GM21619 (cell line): Measurements from ENCODE around the gene GDPD5.

Source experiments
- ATAC-seq: cut with Tn5 transposase; IDR thresholded peaks from one replicate; pipeline ENCODE4 v1.9.1; 2021; ENCODE audit not compliant: unreplicated experiment

GDPD5 gene

DNA sequence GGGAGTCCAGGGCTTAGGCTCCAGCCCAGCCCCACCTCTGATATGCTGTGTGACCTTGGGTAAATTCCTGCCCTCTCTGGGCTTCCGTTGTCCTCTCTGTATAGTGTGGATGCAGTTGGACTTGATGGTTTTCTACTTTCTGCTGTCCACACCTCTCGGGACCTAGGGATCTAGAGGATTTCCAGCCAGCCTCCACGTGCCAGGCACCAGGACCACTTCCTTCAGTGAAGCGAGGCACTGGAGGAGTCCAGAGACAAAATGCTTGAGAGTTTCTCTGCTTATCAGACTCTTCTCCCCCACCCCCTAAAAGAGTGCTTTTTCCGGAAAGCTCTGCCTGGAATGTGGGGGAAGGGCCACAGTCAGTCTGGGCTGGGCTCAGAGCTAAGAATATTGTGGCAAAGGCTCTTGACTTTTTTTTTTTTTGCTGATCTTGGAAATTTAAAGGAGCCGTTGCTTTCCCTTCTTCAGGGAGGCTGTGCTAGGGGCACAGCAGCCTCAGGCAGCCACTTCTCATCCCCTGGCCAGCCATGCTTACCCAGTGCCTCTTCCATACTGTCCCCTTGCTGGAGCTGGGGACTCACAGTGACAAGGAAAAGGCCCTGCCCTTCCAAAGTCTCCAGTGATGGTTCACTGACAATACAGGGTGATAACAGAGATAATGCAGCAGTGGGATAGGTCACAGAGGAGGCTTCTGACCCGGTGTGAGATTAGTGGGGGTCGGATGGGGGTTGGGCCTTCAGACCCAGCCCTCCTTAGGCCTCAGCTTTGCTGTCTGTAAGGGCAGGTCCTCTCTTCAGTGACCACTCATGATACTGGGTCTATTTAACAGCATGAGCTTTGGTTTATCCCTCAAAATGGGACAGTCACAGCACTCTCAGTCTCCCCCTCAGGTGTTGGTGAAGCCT, 33.5 kb upstream of the GDPD5 start:
- ATAC-seq: no peak

DNA sequence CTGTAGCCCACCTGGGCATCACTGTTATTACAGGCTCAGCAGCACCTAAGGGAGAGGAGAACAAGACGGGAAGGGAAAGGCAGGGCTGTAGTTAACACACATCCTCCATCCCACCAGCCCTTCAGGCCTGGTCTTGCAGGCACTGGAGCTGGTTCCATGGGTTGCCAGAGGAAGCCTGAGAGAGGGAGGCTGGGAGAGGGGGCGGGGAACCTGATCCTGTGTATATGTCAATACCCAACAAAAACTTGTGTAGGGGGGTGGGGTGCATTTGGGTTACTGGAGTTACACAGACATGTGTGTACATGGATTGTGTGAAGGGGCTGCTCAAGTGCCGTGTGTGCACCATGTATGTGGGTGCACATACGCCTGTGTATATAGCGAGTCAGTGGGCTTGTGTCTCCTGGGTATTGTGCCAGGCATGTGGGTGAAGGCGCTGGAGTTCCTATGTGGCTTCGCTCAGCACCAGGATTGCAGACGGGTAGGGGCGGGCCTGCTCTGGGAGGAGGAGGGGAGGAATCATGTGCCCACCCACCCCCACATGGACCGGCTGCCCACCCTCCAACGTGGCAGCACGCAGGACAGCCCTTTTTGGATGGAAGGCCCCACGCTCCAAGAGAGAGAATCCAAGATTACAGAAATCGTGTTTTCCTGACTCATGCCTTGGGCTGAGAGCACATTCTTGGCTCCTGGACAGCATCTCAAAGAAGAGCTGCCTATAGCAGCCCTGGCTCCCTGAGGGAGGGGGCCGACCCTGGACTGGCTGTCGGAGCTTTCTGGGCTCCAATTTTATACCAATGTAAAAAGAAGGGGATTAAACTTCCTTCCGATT, 32.1 kb upstream of the GDPD5 start:
- no peak for ATAC-seq

DNA sequence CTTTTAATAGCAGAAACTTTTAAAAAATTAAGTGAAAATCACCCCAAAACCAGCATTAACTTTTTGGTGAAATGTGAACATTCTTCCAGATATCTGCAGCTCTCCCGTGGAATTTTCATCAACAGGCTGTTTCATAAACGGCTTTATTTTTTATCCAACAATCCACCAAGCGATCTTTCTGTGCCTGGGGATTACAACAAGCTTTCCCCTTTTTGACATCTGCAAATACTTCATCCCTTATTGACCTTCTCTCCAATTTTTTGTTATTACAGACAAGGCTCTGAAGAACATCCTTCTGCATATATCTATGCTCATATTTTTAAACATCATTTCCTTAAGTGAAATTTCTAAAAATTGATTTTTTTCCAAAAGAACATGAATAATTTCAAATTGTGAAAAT, 30.5 kb upstream of the GDPD5 start:
- no peak for ATAC-seq

DNA sequence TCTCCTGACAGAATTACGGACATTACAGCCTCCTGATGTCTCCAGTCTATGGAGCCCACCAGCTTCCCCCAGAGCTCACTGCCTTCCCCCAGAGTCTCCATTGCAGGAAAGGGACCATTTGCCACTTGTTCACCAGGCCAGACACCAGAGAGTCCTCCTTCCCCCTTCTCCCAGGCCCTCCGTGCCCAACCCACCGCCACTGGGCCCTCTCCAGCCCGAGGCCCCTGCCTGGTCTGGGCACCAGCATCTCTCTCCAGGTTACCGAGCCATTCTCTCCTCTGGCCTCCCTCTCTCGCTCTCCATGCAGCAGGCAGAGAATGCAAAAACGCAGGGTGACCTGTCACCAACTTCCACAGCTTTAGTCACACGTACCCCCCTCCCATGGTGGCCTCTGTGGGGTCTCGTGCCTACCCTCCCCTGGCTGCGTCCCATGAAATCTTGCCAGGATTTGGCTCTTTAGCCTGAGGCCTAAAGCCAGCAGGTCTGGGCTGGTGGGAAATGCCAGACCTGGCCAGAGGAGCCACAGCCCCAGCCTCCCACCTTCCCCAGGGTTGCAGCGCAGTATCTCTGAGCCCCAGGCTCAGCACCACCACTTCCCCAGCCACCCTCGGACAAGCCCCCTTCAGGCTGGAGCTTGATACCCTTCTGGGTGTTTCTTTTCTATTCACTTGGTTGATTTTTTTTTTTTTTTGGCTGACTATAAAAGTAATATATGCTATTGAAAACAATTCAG, 29.5 kb upstream of the GDPD5 start:
- no peak for ATAC-seq

DNA sequence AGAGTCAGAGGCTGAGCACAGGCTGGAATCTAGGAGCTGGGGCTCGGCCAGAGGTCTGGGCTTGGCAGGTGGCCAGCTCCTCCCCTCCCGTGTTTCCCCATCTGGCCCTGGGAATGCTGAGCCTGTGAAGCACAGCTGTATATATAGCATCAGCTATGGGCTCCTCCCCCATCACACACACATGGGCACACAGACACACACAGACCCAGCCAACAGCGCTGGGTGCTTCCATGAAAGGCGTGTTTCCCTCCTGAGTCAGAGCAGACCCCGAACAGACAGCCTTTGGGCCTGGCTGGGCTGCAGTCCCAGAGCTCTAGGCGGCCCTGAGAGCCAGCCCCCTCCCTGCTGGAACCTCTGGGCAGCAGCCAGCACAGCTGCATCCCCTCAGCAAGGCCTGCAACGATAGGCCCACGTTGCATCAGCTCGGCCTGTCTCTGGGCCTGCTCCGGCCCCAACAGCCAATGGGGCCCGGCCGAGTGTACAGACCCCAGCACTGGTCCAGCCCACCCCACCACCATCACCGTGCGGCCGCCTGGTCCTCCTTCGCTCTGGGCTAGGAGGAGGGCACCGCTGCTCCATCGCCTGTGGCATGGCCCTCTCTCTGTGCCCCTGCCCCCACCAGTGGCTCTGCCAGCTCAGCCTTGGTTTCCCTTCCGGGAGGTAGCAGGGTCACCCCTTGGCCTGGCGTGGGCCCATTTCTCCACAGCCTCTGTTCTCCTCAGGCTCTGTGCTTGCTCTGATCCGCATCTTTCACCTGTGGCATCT, 28.7 kb upstream of the GDPD5 start:
- no peak for ATAC-seq

DNA sequence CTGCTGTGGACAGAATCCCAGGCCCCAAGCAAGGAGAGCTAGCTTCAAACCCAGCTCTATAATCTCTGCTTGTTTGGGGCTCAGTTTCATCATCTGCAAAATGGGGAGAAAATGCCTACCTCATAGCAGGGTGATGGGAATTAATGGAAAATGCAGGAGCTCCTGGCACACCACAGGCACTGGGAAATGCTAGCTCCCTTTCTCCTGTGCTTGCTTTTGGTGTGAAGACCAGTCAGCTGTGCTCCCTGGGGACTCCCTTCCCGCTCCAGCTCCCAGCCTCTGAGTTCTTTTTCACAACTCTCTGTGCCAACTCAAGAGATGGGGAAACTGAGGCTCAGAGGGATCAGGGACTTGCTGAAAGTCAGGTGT, 28.1 kb upstream of the GDPD5 start:
- ATAC-seq: no peak

DNA sequence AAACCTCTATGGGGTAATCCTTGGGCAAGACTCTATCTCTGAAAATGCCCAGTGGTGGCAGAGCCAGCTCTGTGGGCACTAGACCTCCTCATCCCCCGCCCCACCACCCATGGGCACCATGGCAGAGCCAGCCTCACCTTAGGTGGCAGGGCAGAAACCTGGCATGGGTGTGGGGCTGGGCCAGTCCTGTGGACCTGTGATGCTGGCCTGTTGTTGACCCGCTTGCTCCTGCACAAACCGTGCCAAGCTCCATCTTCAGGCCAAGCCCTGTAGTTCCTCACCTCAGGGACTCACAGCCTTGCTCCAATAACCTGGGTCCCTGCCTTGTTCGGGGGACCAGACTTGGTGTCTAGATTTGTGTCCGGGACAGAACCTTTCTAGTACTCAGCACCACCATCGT, 27.4 kb upstream of the GDPD5 start:
- ATAC-seq: no peak

DNA sequence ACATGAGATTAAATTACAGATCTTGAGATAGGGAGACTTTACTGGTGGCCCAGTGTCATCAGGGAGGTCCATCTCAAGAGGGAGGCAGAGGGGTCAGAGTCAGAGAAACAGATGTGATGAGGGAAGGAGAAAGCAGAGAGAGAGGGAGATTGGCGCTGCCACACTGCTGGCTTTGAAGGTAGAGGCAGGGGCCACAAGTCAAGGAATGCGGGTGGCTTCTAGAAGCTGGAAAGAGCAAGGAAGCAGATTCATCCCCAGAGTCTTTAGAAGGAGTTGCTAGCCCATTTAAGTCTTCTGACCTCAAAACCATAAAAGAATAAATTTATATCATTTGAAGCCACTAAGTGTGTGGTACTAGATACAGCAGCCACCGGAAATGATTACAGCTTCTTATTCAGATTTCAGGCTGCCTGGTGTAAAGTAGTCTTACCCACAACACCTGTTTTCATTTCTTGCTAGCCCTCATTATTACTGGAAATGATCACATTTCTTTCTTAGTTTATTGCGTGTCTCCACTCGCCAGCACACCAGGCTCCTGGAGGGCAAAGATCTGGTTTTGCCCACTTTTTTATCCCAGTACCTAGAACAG, 23.7 kb upstream of the GDPD5 start:
- ATAC-seq: no peak

DNA sequence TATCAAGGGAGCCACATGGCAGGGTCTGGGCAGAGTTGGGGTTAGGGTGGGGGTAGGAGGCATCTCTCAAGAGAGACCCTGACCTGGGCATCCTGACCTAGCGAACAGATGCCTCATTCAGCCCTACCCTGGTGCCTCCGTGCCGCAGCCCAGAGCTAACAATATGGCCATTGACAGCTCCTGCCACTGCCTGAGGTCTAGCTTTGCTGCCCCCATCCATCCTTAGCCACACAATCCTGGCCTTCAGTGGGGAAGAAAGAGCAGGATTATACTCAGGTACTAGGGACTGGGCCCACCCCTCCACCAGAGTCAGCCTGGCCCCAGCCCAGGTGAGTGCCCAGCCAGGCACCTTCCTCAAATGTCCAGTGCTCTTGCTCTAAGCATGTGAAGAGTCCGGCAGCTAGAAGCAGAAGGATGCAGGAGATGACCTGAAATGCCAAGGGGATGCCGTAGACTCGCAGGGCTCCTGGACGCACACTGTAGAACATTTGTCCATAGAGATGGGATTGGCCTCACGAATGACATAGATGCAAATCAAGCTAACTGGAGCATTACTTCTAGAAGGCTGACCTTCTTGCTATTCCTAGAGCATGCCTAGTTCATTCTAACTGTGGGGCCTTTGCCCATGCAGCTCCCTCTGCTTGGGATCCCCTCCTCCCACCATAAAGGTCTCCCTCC, 23.0 kb upstream of the GDPD5 start:
- no peak for ATAC-seq

DNA sequence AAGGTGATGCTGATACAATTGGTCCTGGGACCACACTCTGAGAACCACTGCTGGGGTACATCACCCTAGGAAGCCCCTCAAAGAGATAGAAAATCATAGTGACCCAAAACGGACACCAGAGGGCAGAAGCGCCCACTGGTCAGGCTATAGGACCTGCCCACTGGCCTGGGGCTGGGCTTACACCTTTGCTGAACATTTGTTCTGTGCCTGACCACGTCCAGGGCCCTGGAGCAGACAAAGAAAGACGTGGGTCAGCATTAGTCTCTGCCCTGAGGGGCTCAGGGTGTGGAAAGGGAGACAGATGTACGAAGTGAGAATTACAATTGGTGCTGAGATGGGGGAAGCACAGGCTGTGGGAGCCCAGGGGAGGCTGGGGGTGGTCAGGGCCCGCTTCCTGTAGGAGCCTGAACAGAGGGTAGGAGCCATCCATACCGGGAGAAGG, 21.9 kb upstream of the GDPD5 start:
- no peak for ATAC-seq

DNA sequence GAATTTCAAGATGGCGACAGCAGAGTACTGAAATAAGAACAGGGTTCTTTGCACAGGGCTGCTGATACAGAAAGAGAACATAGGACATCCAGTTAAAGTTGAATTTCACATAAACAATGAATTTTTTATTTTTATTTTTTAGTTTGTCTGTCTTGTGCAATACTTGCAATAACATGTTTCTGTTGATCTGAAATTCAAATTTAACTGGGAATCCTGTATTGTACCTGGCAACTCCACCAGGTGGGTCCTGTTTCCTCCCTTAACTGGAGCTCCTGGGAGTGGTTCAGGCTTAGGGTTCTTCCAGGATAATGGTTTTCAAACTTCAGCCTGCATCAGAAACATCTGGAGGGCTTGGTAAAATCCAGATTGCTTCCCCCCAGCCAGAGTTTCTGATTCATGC, 21.4 kb upstream of the GDPD5 start:
- ATAC-seq: no peak

DNA sequence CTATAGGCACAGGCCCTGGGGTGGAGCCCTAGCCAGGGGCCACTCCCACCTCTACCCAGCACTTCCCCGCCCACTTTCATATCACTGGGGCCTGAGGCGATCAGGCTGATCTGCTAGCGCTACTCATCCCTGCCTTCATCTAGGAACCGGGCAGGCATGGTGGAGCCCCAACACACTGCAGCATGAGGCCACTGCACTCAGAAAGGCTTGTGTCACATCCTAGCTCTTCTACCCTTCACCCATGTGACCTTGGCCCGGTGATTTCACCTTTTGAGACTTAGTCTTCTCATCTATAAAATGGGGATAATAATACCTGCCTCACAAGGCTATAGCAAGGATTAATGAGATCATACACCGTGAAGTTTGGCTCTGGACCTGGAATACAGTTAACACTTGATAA, 18.1 kb upstream of the GDPD5 start:
- ATAC-seq: no peak

DNA sequence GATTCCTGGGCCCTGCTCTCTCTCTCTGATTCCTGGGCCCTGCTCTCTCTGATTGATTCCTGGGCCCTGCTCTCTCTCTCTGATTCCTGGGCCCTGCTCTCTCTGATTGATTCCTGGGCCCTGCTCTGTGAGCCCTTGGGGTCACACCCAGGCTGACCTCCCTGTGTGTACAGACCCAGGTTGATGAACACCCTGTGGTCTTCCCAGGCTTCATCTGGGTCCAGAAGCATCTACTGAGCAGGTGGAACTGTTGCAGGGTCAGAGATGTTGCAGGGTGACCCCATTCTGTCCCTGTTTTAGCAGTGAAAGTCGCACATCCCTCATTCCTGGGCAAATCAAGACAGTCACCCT, 16.3 kb upstream of the GDPD5 start:
- ATAC-seq: no peak

DNA sequence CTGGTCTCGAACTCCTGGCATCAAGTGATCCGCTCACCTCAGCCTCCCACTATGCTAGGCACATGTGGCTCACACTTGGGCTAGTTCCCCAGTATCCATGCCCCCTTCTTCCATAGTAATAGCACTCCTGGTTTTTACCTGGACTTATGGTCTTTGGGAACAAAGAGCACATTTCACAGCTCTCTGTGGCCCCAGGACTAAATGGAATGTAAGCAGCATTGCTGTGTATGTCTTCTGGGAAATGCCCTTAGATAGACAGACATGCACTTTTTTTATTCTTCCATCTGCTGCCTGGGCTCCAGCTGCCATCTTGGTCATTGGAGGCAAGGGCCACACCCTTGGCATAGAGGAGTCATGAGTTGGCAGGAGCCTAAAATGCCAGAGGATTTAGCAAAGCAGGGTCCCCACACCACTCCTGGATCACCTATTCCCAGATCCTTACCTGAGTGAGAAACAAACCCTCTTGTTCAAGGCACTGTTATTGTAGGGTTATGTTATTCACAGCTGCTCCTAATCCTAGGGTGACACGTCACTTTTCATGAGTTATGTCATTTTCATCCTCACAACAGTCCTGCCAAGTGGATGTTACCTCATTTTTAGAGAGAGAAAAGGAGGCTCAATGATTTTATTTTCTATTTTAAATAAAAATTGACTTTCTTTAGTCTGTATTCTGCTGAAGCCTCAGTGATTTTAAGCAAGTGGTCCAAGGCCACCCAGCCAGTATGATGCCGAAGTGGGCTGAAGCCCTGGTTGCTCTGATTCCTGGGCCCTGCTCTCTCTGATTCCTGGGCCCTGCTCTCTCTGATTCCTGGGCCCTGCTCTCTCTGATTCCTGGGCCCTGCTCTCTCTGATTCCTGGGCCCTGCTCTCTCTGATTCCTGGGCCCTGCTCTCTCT, 15.7 kb upstream of the GDPD5 start:
- ATAC-seq: no peak

DNA sequence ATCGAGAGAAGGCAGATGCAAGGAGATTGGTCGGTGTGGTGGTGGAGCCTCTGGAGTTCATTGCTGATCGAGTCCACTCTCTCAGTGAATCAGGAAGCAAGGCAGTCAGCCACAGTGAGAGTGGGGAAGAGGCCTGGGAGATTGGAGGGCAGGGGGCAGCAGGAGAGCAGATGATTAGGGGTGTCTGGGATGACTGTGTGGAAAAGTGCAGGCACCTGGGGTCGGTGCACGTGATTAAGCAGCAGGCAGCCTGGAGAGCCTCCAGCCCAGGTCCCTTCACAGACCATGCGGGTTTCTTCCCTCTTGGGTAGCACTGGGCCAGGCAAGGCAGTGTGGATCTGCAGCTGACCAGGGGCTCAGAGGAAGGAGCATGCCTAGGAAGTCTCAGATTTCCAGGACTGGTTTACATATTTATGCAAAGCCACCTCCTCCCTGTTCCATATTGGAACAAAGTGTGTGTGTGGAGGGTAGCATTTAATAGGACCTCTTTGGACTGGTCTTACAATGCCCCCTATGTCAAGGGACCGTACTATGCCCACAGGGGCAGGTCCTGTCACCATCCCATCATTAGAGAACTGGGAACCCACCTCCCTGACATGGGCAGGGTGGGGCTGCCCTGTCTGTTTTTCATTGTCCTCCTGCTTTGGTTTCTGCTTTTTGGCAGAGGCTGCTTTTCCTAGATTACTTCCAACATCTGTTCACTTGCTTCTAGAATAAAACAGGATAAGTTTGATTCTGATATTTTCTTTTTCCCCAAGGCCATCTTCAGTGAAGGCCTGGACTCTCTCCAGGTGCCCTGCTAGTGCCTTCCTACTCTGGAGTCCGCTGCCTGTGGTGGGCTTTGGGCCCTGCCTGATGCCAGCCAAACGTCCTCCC, 14.0 kb upstream of the GDPD5 start:
- ATAC-seq: no peak

DNA sequence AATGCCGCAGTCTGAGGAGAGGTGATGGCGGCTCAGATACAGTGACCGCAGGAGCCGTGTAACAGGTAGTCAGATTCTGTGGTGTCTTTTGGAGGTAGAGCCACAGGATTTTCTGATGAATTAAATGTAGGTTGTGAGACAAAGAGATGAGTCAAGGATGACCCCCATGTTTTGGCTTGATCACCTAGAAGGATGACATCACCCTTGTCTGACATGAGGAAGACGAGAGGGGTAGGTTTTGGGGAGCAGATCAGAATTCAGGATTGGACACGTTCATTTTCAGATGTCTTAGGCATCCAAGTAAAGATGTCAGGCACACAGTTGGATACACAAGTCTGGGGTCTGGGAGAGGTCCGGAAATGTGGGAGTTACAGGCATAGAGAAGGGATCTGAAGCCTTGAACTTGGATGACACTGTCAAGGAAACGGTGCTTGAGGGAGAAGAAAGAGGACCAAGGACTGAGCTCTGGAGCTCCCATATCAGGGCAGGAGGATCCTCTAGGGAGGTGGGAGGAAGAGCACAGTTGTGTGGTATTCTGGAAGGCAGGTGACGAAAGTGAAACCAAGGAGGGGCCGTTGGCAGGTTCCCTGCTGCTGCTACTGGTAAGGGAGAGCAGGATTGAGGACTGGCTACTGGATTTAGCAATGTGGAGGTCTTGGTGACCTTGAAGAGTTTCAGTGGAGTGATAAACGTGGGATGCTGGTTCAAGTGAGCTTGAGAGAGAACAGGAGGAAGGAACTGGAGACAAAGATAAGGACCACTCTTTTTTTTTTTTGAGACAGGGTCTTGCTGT, 12.6 kb upstream of the GDPD5 start:
- no peak for ATAC-seq

DNA sequence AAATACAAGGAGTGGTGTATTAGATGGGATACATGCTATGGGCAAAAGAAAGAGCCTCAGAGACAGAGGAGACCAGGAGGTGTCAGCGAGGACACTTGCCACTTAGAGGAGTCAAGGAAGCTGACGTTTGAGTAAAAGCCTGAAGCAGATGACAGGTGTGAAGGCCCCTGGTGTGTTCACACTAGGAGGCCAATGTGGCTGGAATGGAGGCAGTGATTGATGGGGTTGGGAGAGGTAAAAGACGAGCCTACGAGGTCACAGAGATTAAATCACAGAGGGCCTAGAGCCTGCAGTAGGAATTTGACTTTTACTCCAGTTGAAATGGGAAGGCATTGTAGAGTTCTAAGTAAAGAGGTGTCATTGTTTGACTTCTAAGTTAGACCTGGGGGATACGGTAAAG, 12.0 kb upstream of the GDPD5 start:
- ATAC-seq: peak; percentile 1
